Limb (tissue), 2 donors: ENCODE results near the gene YTHDF2.

Experiments
- DNase-seq, 2 donors: peaks; one replicate each; pipeline ENCODE4 v3.0.0-alpha.2; 2016; ENCODE audit errors: extremely low spot score in 2 of 2

YTHDF2 gene

GRCh38 chr1:28801461-28801860 is 64.7 kb downstream of the YTHDF2 start:
- no peak for DNase-seq

DNA sequence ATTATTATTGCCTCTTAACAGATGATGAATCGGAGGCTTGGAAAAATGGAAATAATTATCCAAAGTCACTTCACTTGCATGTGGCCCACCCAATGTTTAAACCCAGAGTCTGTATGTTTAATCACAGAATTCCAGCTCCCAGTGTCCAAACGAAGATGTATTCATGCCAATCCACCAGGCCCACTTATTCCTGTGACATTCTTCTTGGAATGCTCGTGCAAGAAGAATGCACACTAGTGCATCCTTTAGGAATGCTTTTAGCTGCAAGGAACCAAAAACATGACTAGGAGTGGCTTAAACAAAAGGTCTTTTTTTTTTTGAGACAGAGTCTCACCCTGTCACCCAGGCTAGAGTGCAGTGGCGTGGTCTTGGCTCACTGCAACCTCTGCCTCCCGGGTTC is 66.3 kb downstream of the YTHDF2 start:
- no peak for DNase-seq

DNA sequence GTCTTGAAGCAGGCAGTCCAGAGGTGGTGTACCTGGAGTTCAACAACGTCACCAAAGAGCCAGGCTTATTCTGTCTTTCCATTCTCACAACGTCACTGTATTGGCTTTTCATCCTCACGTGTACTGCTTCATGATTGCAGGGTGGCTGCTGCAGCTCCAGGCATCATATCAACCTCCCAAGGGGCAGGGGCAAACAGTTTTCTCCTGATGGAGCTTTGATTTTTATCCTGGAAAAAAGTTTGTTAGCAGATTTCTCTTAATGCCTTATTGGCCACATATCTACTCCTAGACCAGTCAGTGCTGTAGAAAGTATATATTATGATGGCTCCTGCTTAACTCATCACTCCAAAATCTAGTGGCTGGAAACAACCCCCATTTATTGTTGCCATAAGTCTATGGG is 66.9 kb downstream of the YTHDF2 start:
- DNase-seq: no peak

DNA sequence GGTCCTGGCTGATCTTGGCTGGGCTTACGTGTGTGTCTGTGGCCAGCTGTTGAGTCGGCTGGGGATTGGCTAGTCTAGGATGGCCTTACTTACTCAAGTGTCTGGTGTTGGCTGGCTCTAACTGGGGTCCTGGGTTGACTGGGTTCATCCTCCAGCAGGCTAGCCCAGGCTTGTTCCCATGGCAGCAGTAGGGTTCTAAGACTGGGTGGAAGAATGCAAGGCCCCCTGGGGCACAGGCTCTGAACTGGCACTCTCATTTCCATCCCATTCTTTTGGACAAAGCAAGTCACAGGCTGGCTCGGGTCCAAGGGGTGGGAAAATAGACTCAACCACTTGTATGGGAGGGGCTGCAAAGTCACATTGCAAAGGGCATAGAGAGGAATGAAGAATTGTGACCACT is 67.3 kb downstream of the YTHDF2 start:
- no peak for DNase-seq

DNA sequence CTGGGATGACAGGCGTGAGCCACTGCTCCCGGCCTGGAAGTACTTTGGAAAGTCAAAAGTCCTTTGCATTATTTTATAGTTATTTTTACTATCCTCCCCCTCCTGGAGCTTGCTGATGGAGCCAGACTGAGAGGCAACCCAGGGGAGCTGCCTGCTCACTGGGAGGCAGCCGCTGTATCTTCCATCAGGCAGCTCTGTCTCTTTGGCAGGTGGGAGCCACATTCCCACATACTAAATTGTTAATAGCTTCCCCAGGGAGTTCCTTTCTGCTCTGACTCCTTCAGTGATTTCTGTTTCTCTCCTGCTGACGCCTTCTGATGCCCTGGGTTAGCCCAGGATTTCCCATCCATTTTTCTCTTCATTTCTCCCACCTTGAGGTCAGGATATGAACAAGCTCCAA is 70.3 kb downstream of the YTHDF2 start:
- DNase-seq: no peak

DNA sequence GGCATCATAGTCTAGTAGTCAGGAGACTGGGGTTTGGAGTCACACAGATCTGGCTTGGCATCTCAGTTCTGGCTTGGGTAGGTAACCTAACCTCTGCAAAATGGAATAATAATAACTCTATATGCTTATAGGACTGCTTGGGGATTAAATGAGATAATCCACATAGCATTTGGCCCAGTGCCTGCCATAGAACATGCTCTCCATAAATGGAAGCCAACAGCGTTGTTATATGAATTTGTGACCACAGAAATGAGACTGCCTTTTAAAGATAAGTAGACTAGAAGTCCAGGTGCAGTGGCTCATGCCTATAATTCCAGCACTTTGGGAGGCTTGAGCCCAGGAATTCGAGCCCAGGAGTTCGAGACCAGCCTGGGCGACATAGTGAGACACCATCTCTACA is 71.2 kb downstream of the YTHDF2 start:
- no peak for DNase-seq

- DNase-seq: no peak
Observed at GRCh38 chr1:28811369-28811765, 74.6 kb downstream of the YTHDF2 start.

- peak in 1 of 2 donors; percentile 52 for DNase-seq
Observed at GRCh38 chr1:28811766-28812668, 75.3 kb downstream of the YTHDF2 start, which contains the start of gene OPRD1. Gene OPRD1, plus strand, starts transcription at chr1:28812170. Its CDS starts 214 bp downstream, at chr1:28812384.

GRCh38 chr1:28812669-28813468 is 76.1 kb downstream of the YTHDF2 start:
- peak in 1 of 2 donors; percentile 34 for DNase-seq

DNA sequence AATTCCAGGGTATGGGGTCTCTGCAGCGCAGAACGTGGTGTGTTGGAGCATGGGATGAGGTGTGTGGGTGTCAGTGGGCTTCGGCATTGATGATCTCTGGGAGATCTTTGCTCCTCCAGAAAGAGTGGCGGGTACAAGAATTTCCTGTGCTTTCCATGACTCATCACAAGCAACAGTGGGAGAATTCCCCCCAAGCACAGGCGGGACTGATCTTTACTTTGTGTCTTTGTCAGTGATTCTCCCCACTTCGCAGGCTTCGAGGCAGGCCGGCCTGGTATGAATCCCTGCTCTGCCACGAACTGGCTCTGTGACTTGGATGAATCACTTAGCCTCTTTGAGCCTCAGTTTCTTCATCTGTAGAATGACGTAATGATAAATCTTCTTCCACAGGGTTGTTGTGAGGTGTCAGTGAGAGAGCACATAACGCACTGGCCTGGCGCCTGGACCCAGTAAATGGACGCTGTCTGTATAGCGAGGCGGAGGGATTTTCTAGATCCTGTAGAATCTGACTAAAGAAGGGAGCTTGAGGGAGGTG is 77.3 kb downstream of the YTHDF2 start:
- no peak for DNase-seq

DNA sequence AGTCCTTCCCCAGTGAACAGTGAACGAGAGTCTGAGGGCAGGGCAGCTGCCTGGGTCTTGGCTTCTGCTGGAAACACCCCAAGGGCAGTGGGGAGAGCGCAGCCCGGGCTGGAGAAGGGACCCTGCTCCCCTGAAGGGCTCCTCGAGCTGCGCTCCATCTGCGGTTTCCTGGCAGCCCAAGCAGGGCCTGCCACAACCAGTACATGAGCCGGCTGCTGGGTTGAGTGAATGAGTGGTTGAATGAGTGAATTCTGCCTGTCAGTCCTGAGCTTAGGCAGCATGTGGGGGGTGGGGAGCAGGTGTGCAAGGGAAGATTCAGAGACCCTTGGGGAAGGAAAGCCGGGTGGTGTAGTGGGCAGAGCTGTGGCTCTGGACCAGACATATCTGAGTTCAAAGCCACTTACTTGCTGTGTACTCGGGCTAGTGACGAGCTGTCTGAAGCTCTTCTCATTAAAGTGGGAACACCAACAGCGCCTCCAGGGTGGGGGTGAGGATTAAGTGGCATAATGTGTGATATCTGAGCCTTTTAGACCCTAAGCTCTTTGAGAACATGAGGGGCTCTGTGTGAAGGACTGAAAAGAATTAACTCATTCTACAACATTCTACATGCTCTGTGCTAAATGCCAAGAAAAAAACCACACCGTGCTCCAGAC is 78.9 kb downstream of the YTHDF2 start:
- DNase-seq: peak in 1 of 2 donors; percentile 31

- no peak for DNase-seq
Observed at GRCh38 chr1:28817133-28817532, 80.4 kb downstream of the YTHDF2 start.

GRCh38 chr1:28819020-28819419 is 82.3 kb downstream of the YTHDF2 start:
- no peak for DNase-seq
